HG03135 (cell line): Measurements from ENCODE around the gene EXOC7.
"Not testable (repeated sequence)": the region's sequence is repeated elsewhere in the genome, so short reads cannot be mapped to it uniquely, and the experiment has no call there.

ENCODE experiments used
- ATAC-seq: cut with Tn5 transposase; IDR thresholded peaks from one replicate; pipeline ENCODE4 v1.9.1; 2021; ENCODE audit warnings: mild to moderate bottlenecking, moderate library complexity; ENCODE audit not compliant: unreplicated experiment

Gene EXOC7

DNA sequence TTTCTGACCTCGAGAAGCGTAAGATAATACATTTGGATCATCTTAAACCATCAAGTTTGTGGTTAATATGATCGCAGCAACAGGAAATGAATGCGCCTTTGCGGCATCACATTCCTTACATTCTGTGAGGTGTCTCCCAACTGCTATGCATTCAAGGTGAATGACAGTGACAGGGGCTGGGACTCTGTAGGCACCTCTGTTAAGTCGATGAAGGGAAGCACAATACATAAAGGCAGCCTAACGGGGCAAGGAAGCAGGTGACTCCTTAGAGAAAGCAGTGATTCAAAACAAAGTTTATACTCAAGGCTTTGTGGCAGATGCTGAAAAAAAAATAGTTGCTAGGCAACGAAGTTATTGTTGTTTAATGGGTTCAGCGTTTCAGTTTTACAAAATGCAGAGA lies 54.9 kb downstream of the EXOC7 start:
- ATAC-seq = no peak

DNA sequence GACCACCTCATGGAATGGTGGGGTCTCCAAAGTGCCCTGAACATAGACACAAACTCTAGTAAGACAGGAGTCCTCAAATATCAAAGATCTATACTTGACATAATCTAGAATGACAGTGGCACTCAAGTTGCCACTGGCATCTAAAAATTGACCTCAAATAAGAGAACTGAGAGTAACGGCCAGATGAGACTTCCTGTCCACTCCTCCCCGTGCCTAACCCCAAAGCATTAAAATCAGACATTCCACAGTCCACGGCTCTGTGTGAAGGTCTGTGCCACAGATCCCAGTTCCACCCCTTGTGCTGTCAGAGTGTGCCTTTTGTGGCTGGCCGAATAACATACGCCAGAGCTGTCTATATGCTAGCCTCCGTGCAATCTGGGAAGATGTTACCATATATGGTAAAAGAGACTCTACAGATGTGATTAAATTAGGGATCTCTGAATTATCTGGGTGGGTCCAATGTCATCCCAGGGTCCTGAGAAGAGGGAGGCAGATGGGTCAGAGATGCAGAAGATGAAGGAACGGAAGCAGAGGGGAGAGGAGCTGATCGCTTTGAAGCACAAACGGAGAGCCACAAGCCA lies 55.5 kb downstream of the EXOC7 start:
- ATAC-seq = no peak

DNA sequence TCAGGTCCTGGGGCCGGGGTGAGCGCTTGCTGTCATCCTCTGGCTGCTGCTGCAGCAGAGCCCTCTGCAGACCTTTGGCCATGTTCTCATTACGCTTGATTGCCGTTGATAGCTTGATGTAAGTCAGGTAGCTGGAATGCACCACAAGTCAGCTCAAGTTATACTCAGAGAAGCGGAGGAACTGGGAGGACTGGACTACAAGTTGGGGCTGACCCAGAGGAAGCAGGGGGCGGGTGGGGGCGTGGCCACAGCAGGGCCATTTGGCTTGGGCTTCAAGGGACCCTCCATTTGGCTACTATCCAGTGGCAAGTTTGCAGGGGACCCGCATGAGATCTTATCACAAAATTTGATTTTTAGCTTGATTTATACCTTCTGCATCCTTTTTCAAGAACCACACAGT lies 57.5 kb downstream of the EXOC7 start:
- ATAC-seq = no peak

DNA sequence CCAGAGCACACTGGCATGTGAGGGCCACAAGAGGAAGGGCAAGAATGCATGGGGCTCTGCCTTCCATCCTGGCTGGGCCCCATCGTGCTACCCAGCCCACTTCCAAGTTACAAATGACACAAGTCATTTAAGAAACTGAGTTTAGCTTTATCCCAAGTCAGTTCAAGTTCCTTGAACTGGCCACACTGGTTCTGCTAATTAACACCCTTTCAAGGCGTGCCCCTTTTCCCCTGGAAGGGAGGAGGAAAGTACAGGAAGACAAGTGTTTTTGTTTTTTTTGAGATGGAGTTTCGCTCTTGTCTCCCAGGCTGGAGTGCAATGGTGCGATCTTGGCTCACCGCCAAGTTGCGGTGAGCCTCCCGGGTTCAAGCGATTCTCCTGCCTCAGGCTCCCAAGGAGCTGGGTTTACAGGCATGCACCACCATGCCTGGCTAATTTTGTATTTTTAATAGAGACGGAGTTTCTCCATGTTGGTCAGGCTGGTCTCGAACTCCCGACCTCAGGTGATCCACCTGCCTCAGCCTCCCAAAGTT lies 59.0 kb downstream of the EXOC7 start:
- ATAC-seq = not testable (repeated sequence)

DNA sequence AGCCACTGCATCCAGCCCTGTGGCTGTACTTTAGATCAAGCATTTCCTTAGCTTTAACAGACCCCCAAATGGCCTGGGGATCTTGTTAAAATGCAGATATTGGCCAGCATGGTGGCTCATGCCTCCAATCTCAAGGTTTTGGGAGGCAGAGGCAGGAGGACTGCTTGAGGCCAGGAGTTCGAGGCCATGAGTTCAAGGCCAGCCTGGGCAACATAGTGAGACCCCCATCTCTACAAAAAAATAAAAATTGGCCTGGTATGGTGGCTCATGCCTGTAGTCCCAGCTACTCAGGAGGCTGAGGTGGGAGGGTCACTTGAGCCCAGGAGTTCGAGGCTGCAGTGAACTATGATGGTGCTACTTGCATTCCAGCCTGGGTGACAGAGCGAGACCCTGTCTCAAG lies 60.7 kb downstream of the EXOC7 start:
- not testable (repeated sequence) for ATAC-seq

DNA sequence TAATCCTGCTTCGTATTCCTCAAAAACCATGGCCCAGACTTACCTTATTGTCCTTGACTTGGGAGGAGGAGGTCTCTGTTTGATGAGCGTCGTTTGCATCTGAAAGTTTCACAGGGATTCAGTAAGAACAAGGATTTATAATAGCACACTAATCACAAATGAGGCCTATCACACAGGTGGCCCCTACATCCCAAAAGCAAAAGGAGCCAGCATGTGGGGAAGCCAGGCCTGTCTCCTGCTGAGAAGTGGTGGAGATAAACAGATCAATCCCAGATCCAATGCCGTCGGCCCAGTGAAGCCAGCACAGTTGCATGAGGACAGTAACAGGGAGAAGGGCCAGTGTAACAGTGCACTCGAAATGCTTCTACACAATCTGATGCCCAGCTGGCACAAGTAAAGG lies 63.2 kb downstream of the EXOC7 start:
- no peak for ATAC-seq

DNA sequence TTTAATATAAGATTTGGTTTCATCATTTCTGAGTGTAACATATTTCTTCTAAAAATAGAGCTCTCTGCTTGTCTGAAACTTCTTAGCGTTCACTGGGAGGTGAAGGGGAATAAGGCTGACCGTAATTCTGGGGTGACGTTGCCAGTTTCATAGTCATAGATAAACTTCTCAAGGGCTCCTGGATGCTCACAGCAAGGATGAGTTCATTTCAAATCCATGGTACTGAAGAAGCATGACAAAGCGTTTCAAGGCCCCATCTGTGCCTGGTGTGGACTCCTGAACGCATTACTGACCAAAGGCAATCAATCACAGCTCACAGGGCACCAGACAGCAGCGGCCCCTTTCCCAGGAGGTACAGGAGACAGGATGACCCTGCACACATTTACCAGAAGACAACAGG lies 64.5 kb downstream of the EXOC7 start:
- ATAC-seq = no peak

DNA sequence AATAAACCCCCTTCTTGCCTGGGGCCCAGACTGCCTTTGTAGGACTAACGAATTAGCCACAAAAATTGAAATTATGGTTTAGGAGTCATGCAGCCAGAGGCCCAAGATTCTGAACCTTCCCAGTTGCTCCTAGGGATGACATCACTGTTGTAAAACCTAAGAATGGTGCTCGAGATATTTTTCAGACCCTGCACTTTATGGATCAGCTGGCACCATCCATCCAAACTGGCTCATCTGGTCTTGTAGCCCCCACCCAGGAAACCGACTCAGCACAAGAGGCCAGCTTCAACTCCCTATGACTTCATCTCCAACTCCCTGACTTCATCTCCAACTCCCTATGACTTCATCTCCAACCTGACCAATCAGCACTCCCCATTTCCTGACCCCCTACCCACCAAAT lies 65.5 kb downstream of the EXOC7 start:
- no peak for ATAC-seq

DNA sequence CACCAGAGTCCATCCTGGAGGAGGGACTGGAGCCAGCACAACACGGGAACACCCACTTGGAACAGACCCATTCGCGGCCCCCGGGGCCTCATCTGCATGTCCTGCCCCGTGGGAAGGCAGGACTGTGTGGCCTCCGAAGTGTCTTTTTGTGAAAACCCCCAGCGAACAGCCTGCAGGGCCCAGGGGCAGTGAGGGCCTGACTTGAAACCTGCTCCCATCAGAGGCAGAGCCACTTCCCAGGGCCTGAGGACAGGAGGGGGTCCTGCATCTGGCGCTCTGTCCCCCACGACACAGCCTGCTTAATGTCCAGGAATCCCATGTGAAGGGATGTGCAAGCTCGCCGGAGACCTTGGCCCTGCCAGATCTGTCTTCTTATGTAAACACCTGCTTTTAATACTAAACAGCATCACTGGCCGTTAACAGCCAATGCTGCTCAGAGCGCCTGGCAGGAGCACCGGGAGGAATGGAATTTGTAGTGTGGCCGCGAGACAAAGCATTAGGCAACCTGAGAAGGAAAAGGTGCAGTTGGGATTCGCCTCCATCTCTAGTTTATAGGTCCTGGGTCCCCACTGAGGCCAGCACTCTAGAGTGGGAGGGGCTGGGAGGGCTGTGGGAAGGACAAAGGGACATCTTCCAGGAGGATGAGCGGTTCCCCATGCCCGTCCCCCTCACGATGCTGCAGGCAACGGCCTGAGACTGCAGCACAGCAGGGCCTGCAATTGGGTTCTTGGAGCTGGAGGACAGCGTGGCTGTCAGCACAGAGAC lies 66.9 kb downstream of the EXOC7 start:
- no peak for ATAC-seq

DNA sequence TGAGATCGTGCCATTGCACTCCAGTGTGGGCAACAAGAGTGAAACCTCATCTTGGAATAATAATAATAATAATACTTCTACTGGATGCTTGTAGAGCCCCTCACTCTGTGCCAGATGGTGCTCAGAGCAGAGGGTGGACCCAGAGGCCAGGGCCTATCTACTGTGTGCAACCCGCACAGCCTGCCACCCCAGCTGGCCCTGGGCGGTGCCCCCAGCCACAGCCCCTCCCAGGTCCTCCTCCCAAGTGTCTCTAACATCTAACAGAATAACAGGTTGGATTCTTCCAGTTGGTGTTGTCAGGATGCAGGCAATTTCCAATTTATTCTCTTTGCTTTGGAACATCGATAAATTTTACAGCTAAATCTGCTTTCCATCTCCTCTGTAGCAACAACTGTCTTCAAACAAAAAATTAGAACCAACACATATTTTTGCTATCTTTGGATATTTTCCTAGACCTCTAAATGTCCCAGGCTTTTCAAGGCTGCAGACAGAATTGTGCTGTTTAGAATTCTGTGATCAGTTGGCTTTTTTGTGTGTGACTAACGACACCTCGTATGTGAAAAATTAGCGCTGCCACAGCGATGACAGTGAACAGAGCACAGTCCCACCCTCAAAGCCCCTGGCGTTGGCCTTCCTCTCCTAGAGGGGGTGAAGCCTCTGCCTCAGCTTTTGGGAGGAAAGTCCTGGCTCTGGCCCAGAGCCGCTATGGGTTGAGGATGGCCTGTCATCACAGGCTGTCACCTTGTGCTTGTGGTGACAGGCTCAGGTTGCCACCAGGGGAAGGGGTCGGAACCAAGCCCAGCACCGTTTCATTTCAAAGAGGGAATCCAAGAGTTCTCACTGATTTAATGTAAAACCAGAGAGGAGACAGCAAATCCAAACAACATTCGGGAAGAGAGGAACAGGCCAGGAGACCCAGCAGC lies 68.9 kb downstream of the EXOC7 start:
- no peak for ATAC-seq

DNA sequence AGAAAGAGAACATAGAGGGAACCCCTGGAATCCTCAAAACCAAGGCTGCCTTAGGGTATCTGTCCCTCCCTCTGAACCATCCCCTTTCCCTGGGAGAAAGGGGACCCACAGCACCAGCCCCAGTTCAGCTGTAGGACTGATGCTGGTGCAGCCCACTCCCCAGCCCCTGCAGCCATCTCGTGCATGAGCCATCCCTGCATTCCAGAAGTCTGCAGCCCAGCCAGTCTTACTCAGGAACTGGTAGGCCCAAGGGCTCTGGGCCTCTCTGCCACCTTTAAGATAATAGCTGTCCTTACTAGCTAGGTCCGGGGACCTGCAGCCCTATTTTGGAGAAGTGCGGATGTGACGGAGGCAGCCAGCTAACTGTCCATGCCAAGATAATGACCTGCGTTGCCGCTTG lies 70.4 kb downstream of the EXOC7 start:
- ATAC-seq = no peak

DNA sequence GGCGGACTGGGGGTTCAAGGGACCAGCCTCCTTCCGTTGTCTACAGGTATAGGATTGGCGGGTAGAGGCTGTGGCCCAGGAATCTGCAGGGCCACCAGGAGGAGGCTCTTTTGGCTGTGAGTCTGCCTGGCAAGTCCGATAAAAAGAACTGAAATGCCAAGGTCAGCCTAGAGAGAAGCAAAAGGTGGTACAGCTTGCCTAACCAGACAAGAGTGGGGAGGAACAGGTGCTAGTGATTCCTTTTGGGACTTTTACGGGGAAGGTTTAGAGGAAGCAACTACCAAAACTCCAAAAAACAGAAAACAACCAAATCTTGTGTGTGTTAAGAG lies 70.8 kb downstream of the EXOC7 start:
- ATAC-seq = no peak

DNA sequence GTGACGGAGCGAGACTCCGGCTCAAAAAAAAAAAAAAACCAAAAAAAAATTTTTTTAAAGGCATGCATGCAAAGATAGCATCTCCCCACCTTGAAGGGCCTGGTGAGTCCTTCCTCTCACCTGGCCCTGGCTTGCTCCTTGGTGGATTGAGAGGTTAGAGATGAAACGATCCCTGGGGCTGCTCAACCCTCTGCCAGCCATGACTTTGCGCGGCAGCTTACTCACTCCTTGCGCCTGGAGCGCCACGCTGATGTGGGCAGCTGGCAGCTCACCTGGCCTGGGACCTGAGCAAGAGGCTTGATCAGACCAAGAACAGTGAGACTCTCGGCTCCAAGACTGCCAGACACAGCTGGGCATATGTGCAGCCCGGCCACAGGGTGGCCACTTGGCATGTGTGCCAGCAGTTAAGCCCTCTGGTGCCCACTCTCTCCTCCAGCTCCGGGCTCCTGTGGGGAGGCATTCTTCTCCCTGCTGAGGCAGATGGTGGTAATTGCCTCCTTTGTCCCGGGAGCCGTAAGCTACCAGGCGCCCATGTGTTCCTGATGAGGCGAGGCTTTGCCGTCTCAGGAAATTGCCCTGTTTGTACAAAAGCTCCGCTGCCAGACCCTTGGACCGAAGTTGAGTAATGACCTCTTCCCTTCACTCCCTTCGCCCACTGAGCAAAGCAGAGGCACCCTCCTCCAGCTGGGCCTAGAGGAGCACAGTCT lies 71.4 kb downstream of the EXOC7 start:
- ATAC-seq = no peak
